ENCODE measurements around the gene UBTD1. TPM values are rescaled to one million over a fixed set of nuclear protein-coding genes. Genes with fewer than 3 reads are reported as not detected.

The UBTD1 gene
- total and polyA plus RNA-seq, 4 donors = 26.3 to 70.4 (median 42.9) TPM

DNA sequence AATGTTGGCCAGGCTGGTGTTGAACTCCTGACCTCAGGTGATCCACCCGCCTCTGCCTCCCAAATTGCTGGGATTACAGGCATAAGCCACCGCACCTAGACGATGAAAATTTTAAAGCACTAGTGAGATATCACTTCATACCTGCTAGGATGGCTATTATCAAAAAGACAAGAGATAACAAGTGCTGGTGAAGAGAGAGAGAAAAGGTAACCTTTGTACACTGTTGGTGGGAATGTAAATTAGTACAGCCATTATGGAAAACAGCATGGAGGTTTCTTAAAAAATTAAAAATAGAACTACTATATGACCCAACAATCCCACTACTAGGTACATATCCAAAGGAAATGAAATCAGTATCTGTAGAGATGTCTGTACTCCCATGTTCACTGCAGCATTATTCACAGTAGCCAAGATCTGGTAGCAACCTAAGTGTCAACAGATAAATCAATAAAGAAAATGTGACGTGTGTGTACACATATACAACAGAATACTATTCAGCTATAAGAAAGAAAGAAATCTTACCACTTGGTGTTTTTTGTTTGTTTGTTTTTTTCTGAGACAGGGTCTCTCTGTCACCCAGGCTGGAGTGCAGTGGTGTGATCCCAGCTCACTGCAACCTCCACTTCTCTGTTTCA is 13.0 kb upstream of the UBTD1 start:
- Histone ChIP-seq H3K9ac (ENCODE audit: insufficient read depth in 1 of 2, low read length in 2 of 2) (no peak overlapping the region), H3K27ac (ENCODE audit: low read depth in 1 of 2, low read length in 1 of 2) (peak overlapping the region in 1 of 2 donors; percentile 45), H3K27me3 (ENCODE audit: control insufficient read depth in 3 of 3, insufficient read depth in 3 of 3, low read length in 2 of 3) (no peaks in the 10 kb centered on the region), H3K4me3 (no peak overlapping the region), H3K9me3 (ENCODE audit: control insufficient read depth in 4 of 4, insufficient read depth in 3 of 4, low read length in 3 of 4) (no peaks in the 10 kb centered on the region), H3K4me1 (ENCODE audit: control insufficient read depth in 5 of 5, insufficient read depth in 5 of 5, low read length in 5 of 5) (peaks cover 0 to 10% (median 0%) of the 10 kb centered on the region in 5 donors), H3K36me3 (ENCODE audit: control insufficient read depth in 4 of 4, insufficient read depth in 4 of 4, low read length in 4 of 4) (peaks cover 0 to 17% (median 7%) of the 10 kb centered on the region in 4 donors)
- 94 to 95% methylated on average over 4 of the region's 4 CpGs for WGBS, 2 donors
- TF ChIP-seq, protein P1, sequence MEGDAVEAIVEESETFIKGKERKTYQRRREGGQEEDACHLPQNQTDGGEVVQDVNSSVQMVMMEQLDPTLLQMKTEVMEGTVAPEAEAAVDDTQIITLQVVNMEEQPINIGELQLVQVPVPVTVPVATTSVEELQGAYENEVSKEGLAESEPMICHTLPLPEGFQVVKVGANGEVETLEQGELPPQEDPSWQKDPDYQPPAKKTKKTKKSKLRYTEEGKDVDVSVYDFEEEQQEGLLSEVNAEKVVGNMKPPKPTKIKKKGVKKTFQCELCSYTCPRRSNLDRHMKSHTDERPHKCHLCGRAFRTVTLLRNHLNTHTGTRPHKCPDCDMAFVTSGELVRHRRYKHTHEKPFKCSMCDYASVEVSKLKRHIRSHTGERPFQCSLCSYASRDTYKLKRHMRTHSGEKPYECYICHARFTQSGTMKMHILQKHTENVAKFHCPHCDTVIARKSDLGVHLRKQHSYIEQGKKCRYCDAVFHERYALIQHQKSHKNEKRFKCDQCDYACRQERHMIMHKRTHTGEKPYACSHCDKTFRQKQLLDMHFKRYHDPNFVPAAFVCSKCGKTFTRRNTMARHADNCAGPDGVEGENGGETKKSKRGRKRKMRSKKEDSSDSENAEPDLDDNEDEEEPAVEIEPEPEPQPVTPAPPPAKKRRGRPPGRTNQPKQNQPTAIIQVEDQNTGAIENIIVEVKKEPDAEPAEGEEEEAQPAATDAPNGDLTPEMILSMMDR (IDR thresholded peaks at IDR 0.05; ENCODE audit: control extremely low read depth, extremely low read depth) = no peak
- ATAC-seq (ENCODE audit: insufficient read depth, low FRiP score) = no peak
- no peak for DNase-seq

DNA sequence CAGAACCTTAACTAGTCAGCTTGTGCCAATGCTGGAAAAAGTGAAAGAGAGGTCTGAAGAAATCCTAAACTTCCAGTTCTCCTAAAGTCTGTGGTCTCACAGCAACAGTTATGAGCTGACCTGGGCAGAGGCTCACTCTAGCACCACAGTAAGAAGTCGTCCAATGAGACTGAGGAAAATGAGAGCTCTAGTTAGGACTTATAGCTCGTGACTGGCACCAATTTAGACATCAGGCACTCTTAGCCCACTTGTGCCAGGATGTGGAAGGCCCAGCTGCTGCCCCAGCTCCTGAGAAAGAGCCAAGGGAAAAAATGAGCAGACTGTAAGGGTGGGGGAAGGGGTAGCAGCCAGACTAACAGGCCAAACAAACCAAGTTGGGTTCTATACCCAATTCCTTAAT is 8.1 kb upstream of the UBTD1 start:
- Histone ChIP-seq H3K9me3 (ENCODE audit: control insufficient read depth in 4 of 4, insufficient read depth in 3 of 4, low read length in 3 of 4) (no peaks in the 10 kb centered on the region), H3K27ac (ENCODE audit: low read depth in 1 of 2, low read length in 1 of 2) (peak overlapping the region; percentile 34 to 55), H3K9ac (ENCODE audit: insufficient read depth in 1 of 2, low read length in 2 of 2) (no peak overlapping the region), H3K4me1 (ENCODE audit: control insufficient read depth in 5 of 5, insufficient read depth in 5 of 5, low read length in 5 of 5) (peaks cover 2 to 23% (median 4%) of the 10 kb centered on the region in 5 donors), H3K36me3 (ENCODE audit: control insufficient read depth in 4 of 4, insufficient read depth in 4 of 4, low read length in 4 of 4) (peaks cover 0 to 3% (median 1%) of the 10 kb centered on the region in 4 donors), H3K27me3 (ENCODE audit: control insufficient read depth in 3 of 3, insufficient read depth in 3 of 3, low read length in 2 of 3) (no peaks in the 10 kb centered on the region), H3K4me3 (no peak overlapping the region)
- peak in 1 of 3 donors; percentile 25 for DNase-seq
- TF ChIP-seq, protein P1 (IDR thresholded peaks at IDR 0.05; ENCODE audit: control extremely low read depth, extremely low read depth) = no peak
- no peak for ATAC-seq (ENCODE audit: insufficient read depth, low FRiP score)
- WGBS, 2 donors = 56 to 69% methylated on average over 2 of the region's 2 CpGs

DNA sequence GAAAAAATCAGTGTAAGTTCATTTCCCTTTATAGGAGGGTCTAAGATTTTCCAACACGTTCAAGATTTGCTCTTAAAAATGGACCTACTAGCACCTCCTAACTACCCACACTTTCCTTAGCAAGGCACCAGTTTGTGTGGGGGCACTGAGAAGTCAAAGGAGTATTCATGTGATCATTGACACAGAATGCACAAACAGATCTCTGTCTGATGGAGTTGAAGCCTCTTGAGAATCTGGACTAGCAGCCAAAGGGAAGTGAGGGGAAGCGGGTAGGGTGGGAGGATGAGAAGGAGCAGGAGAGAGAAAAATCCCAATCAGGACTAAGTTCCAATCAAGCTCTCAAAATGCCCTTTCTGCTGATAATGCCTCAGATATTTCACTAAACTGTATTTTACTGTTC is 4.6 kb upstream of the UBTD1 start:
- H3K4me1 ChIP-seq (ENCODE audit: control insufficient read depth in 5 of 5, insufficient read depth in 5 of 5, low read length in 5 of 5) = peaks cover 10 to 24% (median 13%) of the 10 kb centered on the region in 5 donors
- 37 to 64% methylated on average over 2 of the region's 2 CpGs for WGBS, 2 donors
- H3K27ac ChIP-seq (ENCODE audit: low read depth in 1 of 2, low read length in 1 of 2) = peak overlapping the region in 1 of 2 donors; percentile 23
- no peak for DNase-seq
- TF ChIP-seq, protein P1 (IDR thresholded peaks at IDR 0.05; ENCODE audit: control extremely low read depth, extremely low read depth) = no peak
- peaks cover 0 to 3% (median under 1%) of the 10 kb centered on the region in 4 donors for H3K36me3 ChIP-seq (ENCODE audit: control insufficient read depth in 4 of 4, insufficient read depth in 4 of 4, low read length in 4 of 4)
- H3K9me3 ChIP-seq (ENCODE audit: control insufficient read depth in 4 of 4, insufficient read depth in 3 of 4, low read length in 3 of 4) = no peaks in the 10 kb centered on the region
- no peak overlapping the region for H3K9ac ChIP-seq (ENCODE audit: insufficient read depth in 1 of 2, low read length in 2 of 2)
- H3K27me3 ChIP-seq (ENCODE audit: control insufficient read depth in 3 of 3, insufficient read depth in 3 of 3, low read length in 2 of 3) = no peaks in the 10 kb centered on the region
- no peak overlapping the region for H3K4me3 ChIP-seq
- no peak for ATAC-seq (ENCODE audit: insufficient read depth, low FRiP score)

All from lung (tissue), 12 donors.